GM15510 (cell line): ENCODE results near the gene TMEM63B.

Source experiments
- POLR2A ChIP-seq: IDR thresholded peaks from 3 replicates; pipeline ENCODE4 v1.6.1; 2011; ENCODE audit warnings: borderline replicate concordance; ENCODE audit not compliant: insufficient read length; ENCODE audit errors: extremely low read depth

Gene TMEM63B

DNA sequence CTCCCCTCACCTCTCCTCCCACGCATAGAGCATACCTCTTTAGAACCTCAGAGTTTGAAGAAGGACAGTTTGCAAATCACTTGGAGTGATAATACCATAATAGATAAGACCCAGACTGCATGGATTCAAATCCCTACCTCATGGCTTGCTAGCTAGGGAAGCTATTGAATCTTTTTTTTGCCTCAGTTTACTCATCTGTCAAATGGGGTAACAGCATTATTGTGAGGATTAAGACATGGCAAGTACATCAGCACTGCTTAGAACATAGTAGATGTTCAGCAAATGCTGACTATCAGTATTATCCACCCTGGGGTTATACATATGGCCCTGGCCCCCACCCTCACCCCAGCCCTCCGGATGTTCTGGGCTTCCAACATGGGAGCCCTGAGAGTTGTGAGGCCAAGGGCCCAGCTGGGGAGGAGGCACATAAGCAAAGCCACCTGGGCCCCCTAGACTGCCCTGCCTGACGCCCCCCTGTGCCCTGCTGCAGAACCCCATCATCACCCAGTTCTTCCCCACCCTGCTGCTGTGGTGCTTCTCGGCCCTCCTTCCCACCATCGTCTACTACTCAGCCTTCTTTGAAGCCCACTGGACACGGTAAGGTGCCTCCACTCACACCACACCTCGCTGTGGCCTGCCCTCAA lies 22.1 kb downstream of the TMEM63B start:
- no peak for TF ChIP-seq POLR2A

DNA sequence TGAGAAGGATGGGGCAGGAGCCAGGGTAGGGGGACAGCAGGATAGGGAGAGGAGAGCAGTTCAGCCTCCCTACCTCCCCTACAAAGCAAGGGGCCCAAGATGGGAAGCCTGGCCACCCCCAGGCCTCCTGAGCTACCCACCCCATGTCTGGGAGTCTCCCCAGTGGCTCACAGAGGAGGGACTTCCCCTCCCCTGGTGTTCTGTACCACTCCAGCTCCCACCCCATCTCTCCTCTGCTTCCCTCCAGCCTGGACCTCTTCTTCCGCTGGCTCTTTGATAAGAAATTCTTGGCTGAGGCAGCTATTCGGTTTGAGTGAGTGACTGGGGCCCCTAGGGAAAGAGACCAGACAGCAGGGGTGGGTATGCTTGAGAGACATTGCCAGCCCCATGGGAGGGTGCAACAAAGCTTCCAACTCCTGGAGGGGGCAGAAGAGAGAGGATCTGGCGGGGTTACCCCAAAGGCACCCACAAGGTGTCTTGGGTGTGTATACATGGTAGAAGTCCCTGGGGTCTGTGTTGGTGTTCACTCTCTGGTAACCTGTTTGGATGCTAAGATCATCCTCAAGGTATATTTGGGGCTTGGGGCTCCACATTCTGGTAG lies 23.1 kb downstream of the TMEM63B start:
- no peak for TF ChIP-seq POLR2A

- TF ChIP-seq POLR2A: no peak
These were observed 24.2 kb downstream of the TMEM63B start for GRCh38 chr6:44151348-44152108.

DNA sequence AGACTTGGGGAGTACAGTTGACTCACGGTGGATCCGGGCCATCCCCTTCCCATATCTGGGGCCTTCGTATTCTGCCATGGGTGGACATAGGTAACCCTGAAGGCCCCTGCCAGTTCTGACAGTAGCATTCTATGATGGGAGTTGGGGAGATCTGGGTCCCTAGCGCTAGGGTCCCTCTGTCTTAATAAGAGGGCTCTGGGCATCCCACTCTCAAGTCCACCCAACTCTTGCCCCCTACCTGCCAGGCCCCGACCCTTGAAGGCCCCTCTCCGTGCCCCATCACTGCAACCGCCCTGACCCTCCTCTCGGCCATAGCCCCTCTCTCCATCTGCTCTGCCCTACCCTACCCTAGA lies 24.7 kb downstream of the TMEM63B start:
- TF ChIP-seq POLR2A: no peak

GRCh38 chr6:44152533-44152932 lies 25.2 kb downstream of the TMEM63B start:
- no peak for TF ChIP-seq POLR2A

- TF ChIP-seq POLR2A: no peak
These were observed 26.7 kb downstream of the TMEM63B start for GRCh38 chr6:44154067-44154466.

DNA sequence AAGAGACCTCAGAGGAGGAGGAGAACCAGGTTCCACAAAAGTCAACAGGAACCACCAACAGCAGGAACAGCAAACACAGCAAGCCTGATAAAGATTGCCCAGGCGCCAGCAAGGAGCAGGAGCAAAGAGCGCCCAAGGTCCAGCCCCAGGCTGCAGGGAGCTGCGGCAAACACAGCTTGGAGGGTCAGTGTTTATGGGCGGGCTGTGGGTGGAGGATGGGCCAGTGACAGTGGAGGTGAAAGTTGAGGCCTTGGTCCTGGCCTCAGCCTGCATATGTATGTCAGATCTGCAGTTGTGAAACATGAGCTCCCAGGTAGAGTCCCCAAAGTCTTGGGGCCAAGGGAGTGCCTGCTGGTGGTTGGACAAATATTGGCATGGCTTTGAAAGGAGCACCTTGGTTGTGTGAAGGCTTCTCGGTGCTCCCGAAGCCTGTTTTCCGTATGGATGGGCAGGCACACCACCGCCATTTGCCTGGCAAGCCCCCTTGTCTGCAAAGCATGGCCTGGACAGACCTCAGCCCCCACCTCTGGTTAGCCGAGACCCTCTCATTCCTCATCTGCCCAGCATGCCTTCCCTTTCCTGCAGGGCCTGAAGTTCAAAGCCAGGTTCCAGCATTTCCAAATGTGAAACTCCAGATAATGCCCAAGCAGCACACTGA lies 29.3 kb downstream of the TMEM63B start:
- TF ChIP-seq POLR2A: no peak

DNA sequence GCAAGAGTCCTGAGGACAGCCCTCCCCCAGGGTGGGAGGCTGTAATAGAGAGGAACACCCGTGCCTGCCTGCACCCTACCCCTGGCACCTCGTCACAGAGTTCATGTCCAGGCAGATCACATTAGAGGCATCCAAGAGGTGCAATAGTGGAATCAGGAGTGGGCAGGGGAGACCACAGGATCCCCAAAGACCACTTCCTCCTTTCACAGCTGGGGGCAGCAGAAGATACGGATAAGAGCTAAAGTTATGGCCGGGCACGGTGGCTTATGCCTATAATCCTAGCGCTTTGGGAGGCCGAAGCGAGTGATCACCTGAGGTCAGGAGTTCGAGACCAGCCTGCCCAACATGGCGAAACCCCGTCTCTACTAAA lies 29.8 kb downstream of the TMEM63B start:
- no peak for TF ChIP-seq POLR2A

DNA sequence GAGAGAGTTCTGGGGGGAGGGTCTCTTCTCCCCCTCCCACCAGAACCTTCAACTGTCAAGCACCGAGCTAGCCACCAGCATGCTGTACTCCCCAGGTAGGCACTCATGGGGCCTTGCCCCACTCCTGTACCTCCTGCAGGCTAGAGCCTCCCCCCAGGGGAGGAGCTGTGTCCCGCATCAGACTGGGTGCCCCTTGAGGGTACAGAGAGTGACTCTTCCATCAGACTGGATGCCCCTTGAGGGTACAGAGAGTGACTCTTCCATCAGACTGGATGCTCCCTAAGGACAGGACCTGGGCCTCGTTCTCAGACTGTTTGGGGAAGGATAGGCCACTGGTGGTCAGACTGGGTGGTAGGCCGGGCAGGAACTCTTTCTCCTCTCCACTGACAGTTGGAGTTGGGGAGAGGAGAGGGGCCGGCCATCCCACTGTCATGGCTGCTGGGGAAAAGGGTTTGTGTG lies 31.4 kb downstream of the TMEM63B start, which contains the start of gene CAPN11:
Gene CAPN11, plus strand, starts transcription at position 51 of the 459 bp plus-strand sequence. Its CDS starts 29 bp downstream, at position 80.
- TF ChIP-seq POLR2A: no peak

- TF ChIP-seq POLR2A: no peak
These were observed 34.6 kb downstream of the TMEM63B start for GRCh38 chr6:44161997-44162338.

GRCh38 chr6:44162876-44163625 lies 35.7 kb downstream of the TMEM63B start:
- no peak for TF ChIP-seq POLR2A

GRCh38 chr6:44166116-44166515 lies 38.8 kb downstream of the TMEM63B start:
- TF ChIP-seq POLR2A: no peak

DNA sequence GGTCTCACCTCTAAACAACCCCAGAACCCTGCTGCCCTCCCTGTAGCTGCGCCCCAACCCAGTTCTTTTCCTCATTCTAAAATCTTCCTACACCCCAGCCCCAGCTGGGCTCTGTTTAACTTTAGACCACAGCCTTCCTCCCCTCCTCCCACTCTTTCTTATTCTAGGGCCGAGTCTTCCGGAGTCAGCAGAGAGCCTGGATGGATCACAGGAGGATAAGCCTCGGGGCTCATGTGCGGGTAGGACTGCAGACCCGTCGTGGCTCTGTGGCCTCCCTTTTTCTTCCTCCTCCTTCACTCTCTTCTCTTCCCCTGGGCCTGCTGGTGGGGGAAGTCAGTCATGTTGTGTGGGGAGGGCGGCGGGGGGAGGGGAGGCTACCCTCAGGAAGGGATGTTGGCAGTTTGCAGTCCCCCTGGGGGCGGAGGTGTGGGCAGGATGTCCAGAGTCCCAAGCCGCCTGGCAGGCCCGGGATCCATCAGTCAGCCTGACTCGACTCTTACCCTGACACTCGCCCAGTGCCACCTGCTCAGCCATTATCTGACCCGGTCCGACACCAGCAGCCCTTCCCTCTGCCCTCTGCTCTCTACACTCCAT lies 39.3 kb downstream of the TMEM63B start:
- no peak for TF ChIP-seq POLR2A

GRCh38 chr6:44167567-44167966 lies 40.2 kb downstream of the TMEM63B start:
- no peak for TF ChIP-seq POLR2A
